ENCODE measurements around the gene DCC.

The DCC gene

GRCh38 chr18:52715421-52715820, 375.4 kb downstream of the DCC start:
- DNase-seq (ENCODE audit: extremely low spot score), result no peak
- CTCF ChIA-PET, result no interaction called here
- TF ChIP-seq FOXA1 (IDR thresholded peaks at IDR 0.05), result no peak
- no peak for TF ChIP-seq BHLHE40 (IDR thresholded peaks at IDR 0.05; ENCODE audit: borderline replicate concordance)
- no peak for TF ChIP-seq L3MBTL2 (conservative IDR thresholded peaks at IDR 0.05)
- no peak for TF ChIP-seq CTBP1 (IDR thresholded peaks at IDR 0.05; ENCODE audit: borderline replicate concordance)
- TF ChIP-seq SUZ12 (IDR thresholded peaks at IDR 0.05), result no peak
- no peak for TF ChIP-seq PKNOX1 (IDR thresholded peaks at IDR 0.05)
- TF ChIP-seq HDGF (IDR thresholded peaks at IDR 0.05; ENCODE audit: borderline replicate concordance), result no peak
- TF ChIP-seq ARNT (IDR thresholded peaks at IDR 0.05), result no peak
- no peak for TF ChIP-seq LEF1 (IDR thresholded peaks at IDR 0.05; ENCODE audit: borderline replicate concordance)
- TF ChIP-seq TARDBP (IDR thresholded peaks at IDR 0.05), result no peak
- no peak for TF ChIP-seq NFRKB (IDR thresholded peaks at IDR 0.05)
- POLR2A ChIA-PET, result no interaction called here

- ChIA-PET POLR2A (no interaction called here), CTCF (no interaction called here)
- no peak for TF ChIP-seq TARDBP (IDR thresholded peaks at IDR 0.05)
- no peak for TF ChIP-seq LEF1 (IDR thresholded peaks at IDR 0.05; ENCODE audit: borderline replicate concordance)
- TF ChIP-seq FOXK2 (IDR thresholded peaks at IDR 0.05), result no peak
- TF ChIP-seq PKNOX1 (IDR thresholded peaks at IDR 0.05), result no peak
- TF ChIP-seq FOXM1 (IDR thresholded peaks at IDR 0.05; ENCODE audit: borderline replicate concordance), result no peak
- TF ChIP-seq SUZ12 (IDR thresholded peaks at IDR 0.05), result no peak
- no peak for TF ChIP-seq ZNF384 (IDR thresholded peaks at IDR 0.05)
- TF ChIP-seq FOXA1 (IDR thresholded peaks at IDR 0.05), result no peak
- no peak for TF ChIP-seq L3MBTL2 (conservative IDR thresholded peaks at IDR 0.05)
- TF ChIP-seq CTBP1 (IDR thresholded peaks at IDR 0.05; ENCODE audit: borderline replicate concordance), result no peak
- no peak for TF ChIP-seq BHLHE40 (IDR thresholded peaks at IDR 0.05; ENCODE audit: borderline replicate concordance)
- TF ChIP-seq HDGF (IDR thresholded peaks at IDR 0.05; ENCODE audit: borderline replicate concordance), result no peak
- TF ChIP-seq SP1 (IDR thresholded peaks at IDR 0.05), result no peak
- TF ChIP-seq NFRKB (IDR thresholded peaks at IDR 0.05), result no peak
- no peak for TF ChIP-seq ELF4 (IDR thresholded peaks at IDR 0.05)
- TF ChIP-seq ARNT (IDR thresholded peaks at IDR 0.05), result no peak
- no peak for DNase-seq (ENCODE audit: extremely low spot score)
These were observed 376.0 kb downstream of the DCC start for GRCh38 chr18:52715991-52716390.

- CTCF ChIA-PET, result interaction anchor here (1.2 kb wide), 1 partner anchor 188 kb away, joined by 3 read pairs; no protein-coding TSS in a partner anchor
- no peak for TF ChIP-seq FOXK2 (IDR thresholded peaks at IDR 0.05)
- TF ChIP-seq LEF1 (IDR thresholded peaks at IDR 0.05; ENCODE audit: borderline replicate concordance), result no peak
- TF ChIP-seq SP1 (IDR thresholded peaks at IDR 0.05), result no peak
- no peak for TF ChIP-seq ELF4 (IDR thresholded peaks at IDR 0.05)
- TF ChIP-seq PKNOX1 (IDR thresholded peaks at IDR 0.05), result peak; percentile 61
- TF ChIP-seq L3MBTL2 (conservative IDR thresholded peaks at IDR 0.05), result no peak
- DNase-seq (ENCODE audit: extremely low spot score), result peak; percentile 8
- POLR2A ChIA-PET, result no interaction called here
These were observed 377.0 kb downstream of the DCC start for GRCh38 chr18:52716973-52717372.

- ChIA-PET CTCF (no interaction called here), POLR2A (no interaction called here)
- no peak for DNase-seq (ENCODE audit: extremely low spot score)
- no peak for TF ChIP-seq NFRKB (IDR thresholded peaks at IDR 0.05)
These were observed 382.9 kb downstream of the DCC start for GRCh38 chr18:52722904-52723303.

- CTCF ChIA-PET, result no interaction called here
- TF ChIP-seq SP1 (IDR thresholded peaks at IDR 0.05) (no peak), L3MBTL2 (conservative IDR thresholded peaks at IDR 0.05) (no peak), CTBP1 (IDR thresholded peaks at IDR 0.05; ENCODE audit: borderline replicate concordance) (no peak), TARDBP (IDR thresholded peaks at IDR 0.05) (no peak), PKNOX1 (IDR thresholded peaks at IDR 0.05) (no peak), FOXM1 (IDR thresholded peaks at IDR 0.05; ENCODE audit: borderline replicate concordance) (no peak), HDGF (IDR thresholded peaks at IDR 0.05; ENCODE audit: borderline replicate concordance) (no peak), FOXA1 (IDR thresholded peaks at IDR 0.05) (no peak), ZNF384 (IDR thresholded peaks at IDR 0.05) (no peak), LEF1 (IDR thresholded peaks at IDR 0.05; ENCODE audit: borderline replicate concordance) (no peak), BHLHE40 (IDR thresholded peaks at IDR 0.05; ENCODE audit: borderline replicate concordance) (no peak), ARNT (IDR thresholded peaks at IDR 0.05) (no peak), FOXK2 (IDR thresholded peaks at IDR 0.05) (no peak), NFRKB (IDR thresholded peaks at IDR 0.05) (no peak), ELF4 (IDR thresholded peaks at IDR 0.05) (no peak), SUZ12 (IDR thresholded peaks at IDR 0.05) (no peak)
- POLR2A ChIA-PET, result no interaction called here
- DNase-seq (ENCODE audit: extremely low spot score), result no peak
These were observed 383.6 kb downstream of the DCC start for GRCh38 chr18:52723550-52723970.

GRCh38 chr18:52730972-52731619, 391.1 kb downstream of the DCC start:
- POLR2A ChIA-PET, result no interaction called here
- TF ChIP-seq NFRKB (IDR thresholded peaks at IDR 0.05), result no peak
- TF ChIP-seq BHLHE40 (IDR thresholded peaks at IDR 0.05; ENCODE audit: borderline replicate concordance), result no peak
- TF ChIP-seq ELF4 (IDR thresholded peaks at IDR 0.05), result no peak
- TF ChIP-seq SP1 (IDR thresholded peaks at IDR 0.05), result no peak
- TF ChIP-seq FOXM1 (IDR thresholded peaks at IDR 0.05; ENCODE audit: borderline replicate concordance), result no peak
- no peak for TF ChIP-seq TARDBP (IDR thresholded peaks at IDR 0.05)
- no peak for DNase-seq (ENCODE audit: extremely low spot score)
- CTCF ChIA-PET, result no interaction called here

Measured in HEK293T (cell line).